Nephron (organoid): ENCODE results near the gene RBBP8NL.

Experiments used
- H3K27ac Mint-ChIP-seq, 3 experiments: 2 replicates each; pipeline ENCODE4 v1.8.0; 2020; ENCODE audit warnings: mixed read lengths in 3 of 3, mild to moderate bottlenecking in 2 of 3, moderate library complexity in 1 of 3
- H3K27me3 Mint-ChIP-seq: 2 replicates; pipeline ENCODE4 v1.8.0; 2021; ENCODE audit warnings: low read depth, mild to moderate bottlenecking, moderate library complexity, mixed read lengths
- H3K36me3 Mint-ChIP-seq: 2 replicates; pipeline ENCODE4 v1.8.0; 2020; ENCODE audit warnings: low read depth, mixed read lengths
- H3K4me1 Mint-ChIP-seq: 2 replicates; pipeline ENCODE4 v1.8.0; 2020; ENCODE audit warnings: mixed read lengths
- H3K4me3 Mint-ChIP-seq, 3 experiments: 2 replicates each; pipeline ENCODE4 v1.8.0; 2020; ENCODE audit warnings: mild to moderate bottlenecking in 3 of 3, mixed read lengths in 3 of 3, moderate library complexity in 2 of 3
- H3K9me3 Mint-ChIP-seq: 2 replicates; pipeline ENCODE4 v1.8.0; 2020; ENCODE audit warnings: mixed read lengths
- CTCF ChIP-seq, 3 experiments: fragments of 200-600 bp; sonication (generic); IDR thresholded peaks; one replicate each; pipeline ENCODE4 v1.5.0; 2021; ENCODE audit warnings: antibody characterized with exemption in 3 of 3; ENCODE audit not compliant: unreplicated experiment in 3 of 3

RBBP8NL gene

GRCh38 chr20:62463651-62464424 is 36.5 kb upstream of the RBBP8NL start:
- Mint-ChIP-seq H3K27ac (peak overlapping the region in 2 of 3 experiments; percentile 35 to 38), H3K27me3 (peaks cover 18% of the 10 kb centered on the region), H3K9me3 (no peaks in the 10 kb centered on the region), H3K36me3 (no peaks in the 10 kb centered on the region), H3K4me3 (no peak overlapping the region), H3K4me1 (peaks cover 18% of the 10 kb centered on the region)
- no peak for TF ChIP-seq CTCF (IDR thresholded peaks at IDR 0.05; ENCODE audit: unreplicated experiment in 3 of 3)

- Mint-ChIP-seq H3K9me3 (no peaks in the 10 kb centered on the region), H3K36me3 (no peaks in the 10 kb centered on the region), H3K27ac (peak overlapping the region in 1 of 3 experiments; percentile 38), H3K4me1 (peaks cover 18% of the 10 kb centered on the region), H3K27me3 (peaks cover 18% of the 10 kb centered on the region), H3K4me3 (no peak overlapping the region)
- TF ChIP-seq CTCF (IDR thresholded peaks at IDR 0.05; ENCODE audit: unreplicated experiment in 3 of 3): no peak
Observed at GRCh38 chr20:62462976-62463592, 35.7 kb upstream of the RBBP8NL start.

- no peak overlapping the region for H3K27ac Mint-ChIP-seq
Observed at GRCh38 chr20:62461834-62462233, 34.5 kb upstream of the RBBP8NL start.

GRCh38 chr20:62461157-62461556 is 33.8 kb upstream of the RBBP8NL start:
- Mint-ChIP-seq H3K4me3 (no peak overlapping the region), H3K27ac (no peak overlapping the region), H3K36me3 (no peaks in the 10 kb centered on the region), H3K9me3 (no peaks in the 10 kb centered on the region), H3K27me3 (peaks cover 26% of the 10 kb centered on the region), H3K4me1 (peaks cover 27% of the 10 kb centered on the region)
- TF ChIP-seq CTCF (IDR thresholded peaks at IDR 0.05; ENCODE audit: unreplicated experiment in 3 of 3): no peak

More at GRCh38 chr20:62461834-62462233, 34.5 kb upstream of the RBBP8NL start:
- peaks cover 23% of the 10 kb centered on the region for H3K4me1 Mint-ChIP-seq
- no peaks in the 10 kb centered on the region for H3K36me3 Mint-ChIP-seq
- H3K9me3 Mint-ChIP-seq: no peaks in the 10 kb centered on the region
- no peak overlapping the region for H3K4me3 Mint-ChIP-seq
- H3K27me3 Mint-ChIP-seq: peaks cover 24% of the 10 kb centered on the region
- TF ChIP-seq CTCF (IDR thresholded peaks at IDR 0.05; ENCODE audit: unreplicated experiment in 3 of 3): no peak

- no peaks in the 10 kb centered on the region for H3K36me3 Mint-ChIP-seq
- peaks cover 29% of the 10 kb centered on the region for H3K4me1 Mint-ChIP-seq
- peak overlapping the region in 1 of 3 experiments; percentile 24 for H3K27ac Mint-ChIP-seq
- no peaks in the 10 kb centered on the region for H3K9me3 Mint-ChIP-seq
- H3K4me3 Mint-ChIP-seq: no peak overlapping the region
- no peak for TF ChIP-seq CTCF (IDR thresholded peaks at IDR 0.05; ENCODE audit: unreplicated experiment in 3 of 3)
- peaks cover 27% of the 10 kb centered on the region for H3K27me3 Mint-ChIP-seq
Observed at GRCh38 chr20:62460678-62461077, 33.3 kb upstream of the RBBP8NL start.
